Keratinocyte (primary cell): ENCODE results near the gene GRAP.

Source experiments
- CTCF ChIP-seq, 3 experiments: IDR thresholded peaks in 1 of 3; conservative IDR thresholded peaks in 1 of 3; optimal IDR thresholded peaks in 1 of 3; 2 replicates in 2 of 3; 3 replicates in 1 of 3; pipeline versions ENCODE3 to v1.5.1; 2011; ENCODE audit warnings: low read length in 3 of 3, mild to moderate bottlenecking in 3 of 3, moderate library complexity in 2 of 3, control low read depth in 1 of 3, inconsistent platforms in 1 of 3; ENCODE audit not compliant: insufficient read depth in 2 of 3; ENCODE audit errors: extremely low read depth in 1 of 3
- EZH2 ChIP-seq: IDR thresholded peaks from one replicate; pipeline ENCODE4 v1.6.1; 2012; ENCODE audit warnings: inconsistent platforms, mild to moderate bottlenecking, low read length, moderate library complexity

GRCh38 chr17:19022128-19022527 is 24.6 kb downstream of the GRAP start:
- TF ChIP-seq CTCF (optimal IDR thresholded peaks at IDR 0.05 in 1 of 3, IDR thresholded peaks at IDR 0.05 in 1 of 3, conservative IDR thresholded peaks at IDR 0.05 in 1 of 3; ENCODE audit: extremely low read depth in 1 of 3, insufficient read depth in 2 of 3, low read length in 3 of 3): no peak
- no peak for TF ChIP-seq EZH2
